Skeletal muscle satellite cell (primary cell): Measurements from ENCODE around the gene ENO2.

Experiments
- H3K27me3 ChIP-seq: 2 replicates; pipeline ENCODE4 v1.7.0; 2013; ENCODE audit warnings: low read length; ENCODE audit not compliant: control insufficient read depth, insufficient read depth
- H3K36me3 ChIP-seq: 2 replicates; pipeline ENCODE4 v1.7.0; 2013; ENCODE audit warnings: mild to moderate bottlenecking, control low read depth, low read length; ENCODE audit not compliant: insufficient read depth
- H3K4me1 ChIP-seq: 2 replicates; pipeline ENCODE4 v1.7.0; 2013; ENCODE audit warnings: low read length; ENCODE audit not compliant: control insufficient read depth, insufficient read depth
- H3K4me2 ChIP-seq: 2 replicates; pipeline ENCODE4 v1.7.0; 2013; ENCODE audit warnings: mild to moderate bottlenecking, low read length
- H3K4me3 ChIP-seq: 2 replicates; pipeline ENCODE4 v1.7.0; 2013; ENCODE audit warnings: low read length
- H3K9ac ChIP-seq: 2 replicates; pipeline ENCODE4 v1.7.0; 2013; ENCODE audit warnings: mild to moderate bottlenecking, low read depth, low read length, moderate library complexity
- H3K9me3 ChIP-seq: replicated peaks from 2 replicates; pipeline ENCODE4 v1.7.0; 2013; ENCODE audit warnings: mild to moderate bottlenecking, control low read depth, low read length

Gene ENO2

DNA sequence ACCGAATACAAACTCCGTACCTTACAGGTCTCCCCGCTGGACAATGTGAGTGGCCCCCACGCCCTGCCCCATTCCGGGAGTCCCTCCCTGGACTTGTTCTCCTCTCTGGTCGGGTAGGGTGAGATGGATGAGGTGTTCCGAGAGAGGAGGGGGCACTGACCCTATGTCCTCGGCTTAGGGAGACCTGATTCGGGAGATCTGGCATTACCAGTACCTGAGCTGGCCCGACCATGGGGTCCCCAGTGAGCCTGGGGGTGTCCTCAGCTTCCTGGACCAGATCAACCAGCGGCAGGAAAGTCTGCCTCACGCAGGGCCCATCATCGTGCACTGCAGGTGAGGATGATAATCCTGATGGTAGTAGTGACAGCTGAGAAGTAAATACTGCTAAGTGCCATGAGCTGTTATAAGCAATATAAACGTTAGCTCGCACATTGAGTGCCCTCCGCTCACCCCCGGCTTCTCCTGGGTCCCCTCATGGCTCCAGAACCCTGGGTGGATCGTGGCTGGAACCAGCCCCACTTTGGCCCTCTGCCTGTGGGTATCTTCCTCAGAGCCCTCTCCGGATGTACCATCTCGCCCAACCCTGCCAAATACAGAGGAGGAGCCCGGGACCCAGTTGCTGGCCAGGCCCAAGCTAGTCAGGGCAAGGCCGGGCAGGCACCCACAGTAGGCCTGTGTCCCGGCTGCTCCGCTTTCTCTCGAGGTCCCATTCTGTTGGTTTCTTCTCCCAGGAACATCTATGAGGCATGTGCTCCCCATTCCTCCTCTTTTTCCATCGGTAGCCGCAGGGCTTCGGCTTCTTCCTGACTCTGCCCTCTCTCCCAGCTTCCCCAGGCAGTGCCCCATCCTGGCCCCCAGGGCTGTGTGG, 43.6 kb downstream of the ENO2 start:
- H3K27me3 ChIP-seq, result no peaks in the 10 kb centered on the region
- H3K4me3 ChIP-seq, result no peak overlapping the region
- no peaks in the 10 kb centered on the region for H3K9me3 ChIP-seq
- peaks cover 22% of the 10 kb centered on the region for H3K4me1 ChIP-seq
- H3K4me2 ChIP-seq, result no peak overlapping the region
- H3K36me3 ChIP-seq, result no peaks in the 10 kb centered on the region
- H3K9ac ChIP-seq, result no peak overlapping the region

DNA sequence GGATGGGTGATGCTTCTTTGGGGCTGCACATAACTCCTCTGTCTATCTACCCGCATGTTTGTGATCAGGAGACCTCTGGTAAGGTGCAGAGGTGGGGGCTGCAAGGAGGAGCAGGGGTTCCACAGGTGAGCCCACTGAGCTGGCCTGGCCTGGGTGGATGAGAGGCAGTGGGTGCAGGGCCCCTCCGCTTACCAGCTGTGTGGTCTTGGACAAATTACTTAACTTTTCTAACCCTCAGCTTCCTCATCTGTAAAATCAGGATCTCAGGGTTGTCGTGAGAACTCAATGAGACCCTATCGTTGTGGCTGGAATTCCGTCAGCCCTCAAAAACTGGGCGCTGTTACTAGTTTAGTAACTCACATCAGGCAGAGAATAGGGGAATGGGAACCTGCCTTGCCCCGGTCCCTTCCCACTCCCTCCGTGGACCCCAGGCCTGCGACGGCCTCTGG, 44.3 kb downstream of the ENO2 start:
- no peak overlapping the region for H3K4me3 ChIP-seq
- H3K27me3 ChIP-seq, result no peaks in the 10 kb centered on the region
- H3K9me3 ChIP-seq, result no peaks in the 10 kb centered on the region
- no peaks in the 10 kb centered on the region for H3K36me3 ChIP-seq
- H3K9ac ChIP-seq, result no peak overlapping the region
- peaks cover 22% of the 10 kb centered on the region for H3K4me1 ChIP-seq
- no peak overlapping the region for H3K4me2 ChIP-seq

GRCh38 chr12:6959058-6959804, 44.9 kb downstream of the ENO2 start:
- Histone ChIP-seq H3K36me3 (peaks cover 3% of the 10 kb centered on the region), H3K9ac (no peak overlapping the region), H3K4me3 (no peak overlapping the region), H3K4me2 (no peak overlapping the region), H3K27me3 (no peaks in the 10 kb centered on the region), H3K9me3 (no peaks in the 10 kb centered on the region), H3K4me1 (peaks cover 22% of the 10 kb centered on the region)

- Histone ChIP-seq H3K4me3 (no peak overlapping the region), H3K36me3 (peaks cover 10% of the 10 kb centered on the region), H3K9ac (no peak overlapping the region), H3K27me3 (no peaks in the 10 kb centered on the region), H3K9me3 (no peaks in the 10 kb centered on the region), H3K4me1 (peaks cover 22% of the 10 kb centered on the region), H3K4me2 (no peak overlapping the region)
Measured at GRCh38 chr12:6959805-6960592, 45.6 kb downstream of the ENO2 start.

GRCh38 chr12:6960593-6961277, 46.4 kb downstream of the ENO2 start:
- H3K4me1 ChIP-seq, result peaks cover 22% of the 10 kb centered on the region
- H3K27me3 ChIP-seq, result no peaks in the 10 kb centered on the region
- peak overlapping the region; percentile 31 for H3K4me3 ChIP-seq
- H3K9me3 ChIP-seq, result no peaks in the 10 kb centered on the region
- peak overlapping the region; percentile 70 for H3K9ac ChIP-seq
- peaks cover 16% of the 10 kb centered on the region for H3K36me3 ChIP-seq
- peak overlapping the region; percentile 56 for H3K4me2 ChIP-seq

DNA sequence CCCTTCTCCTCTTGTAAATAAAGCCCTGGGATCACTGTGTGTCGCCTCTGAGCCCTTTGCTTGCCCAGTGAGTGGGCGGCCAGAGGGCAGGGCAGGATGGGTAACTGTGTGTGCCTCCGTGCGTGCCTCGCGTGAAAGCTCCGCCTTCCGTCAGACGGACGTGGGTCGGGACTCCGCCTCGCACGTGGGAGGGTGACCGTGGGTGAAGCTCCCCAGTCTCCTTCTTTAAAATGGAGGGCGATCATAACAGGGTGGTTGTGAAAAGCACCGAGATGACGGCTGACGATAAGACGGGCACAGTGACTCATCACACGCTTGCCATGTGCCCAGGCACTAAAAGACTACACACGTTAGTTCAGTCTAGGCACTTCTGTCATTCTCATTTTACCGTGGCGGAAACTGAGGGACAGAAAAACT, 46.9 kb downstream of the ENO2 start:
- H3K36me3 ChIP-seq, result peaks cover 21% of the 10 kb centered on the region

GRCh38 chr12:6961695-6962284, 47.4 kb downstream of the ENO2 start:
- peak overlapping the region; percentile 31 for H3K4me3 ChIP-seq
- peak overlapping the region; percentile 70 for H3K9ac ChIP-seq
- no peaks in the 10 kb centered on the region for H3K9me3 ChIP-seq
- no peaks in the 10 kb centered on the region for H3K27me3 ChIP-seq
- H3K4me2 ChIP-seq, result peak overlapping the region; percentile 56
- H3K36me3 ChIP-seq, result peaks cover 25% of the 10 kb centered on the region
- peaks cover 22% of the 10 kb centered on the region for H3K4me1 ChIP-seq

More for the DNA sequence above, 46.9 kb downstream of the ENO2 start:
- H3K4me1 ChIP-seq, result peaks cover 22% of the 10 kb centered on the region
- H3K4me2 ChIP-seq, result peak overlapping the region; percentile 56
- H3K9me3 ChIP-seq, result no peaks in the 10 kb centered on the region
- H3K9ac ChIP-seq, result peak overlapping the region; percentile 70
- peak overlapping the region; percentile 31 for H3K4me3 ChIP-seq
- H3K27me3 ChIP-seq, result no peaks in the 10 kb centered on the region

GRCh38 chr12:6962285-6963015, 48.1 kb downstream of the ENO2 start:
- H3K9ac ChIP-seq, result peak overlapping the region; percentile 70
- peak overlapping the region; percentile 56 for H3K4me2 ChIP-seq
- peaks cover 31% of the 10 kb centered on the region for H3K36me3 ChIP-seq
- H3K4me3 ChIP-seq, result no peak overlapping the region
- no peaks in the 10 kb centered on the region for H3K27me3 ChIP-seq
- no peaks in the 10 kb centered on the region for H3K9me3 ChIP-seq
- peaks cover 22% of the 10 kb centered on the region for H3K4me1 ChIP-seq

- Histone ChIP-seq H3K4me1 (peaks cover 22% of the 10 kb centered on the region), H3K9ac (no peak overlapping the region)
Measured at GRCh38 chr12:6963016-6963731, 48.8 kb downstream of the ENO2 start.

More at GRCh38 chr12:6963016-6963731, 48.8 kb downstream of the ENO2 start:
- no peak overlapping the region for H3K4me3 ChIP-seq
- H3K9me3 ChIP-seq, result no peaks in the 10 kb centered on the region
- H3K4me2 ChIP-seq, result no peak overlapping the region
- peaks cover 39% of the 10 kb centered on the region for H3K36me3 ChIP-seq
- no peaks in the 10 kb centered on the region for H3K27me3 ChIP-seq
